D721Med (cell line): Measurements from ENCODE around the gene SPACA9.

ENCODE experiments used
- DNase-seq: peaks from one replicate; pipeline ENCODE4 v3.0.0; 2011; ENCODE audit warnings: low spot score; ENCODE audit not compliant: insufficient read length
- FAIRE-seq: peaks from 2 replicates; lab custom pipeline; 2011; peaks lifted over from hg19 to GRCh38; lab: Jason Lieb, UNC
- TF ChIP-seq, protein P1 (sequence below): IDR thresholded peaks from 2 replicates; pipeline ENCODE4 v1.5.1; 2012; ENCODE audit warnings: mild to moderate bottlenecking, control low read depth; ENCODE audit not compliant: insufficient read depth; ENCODE audit errors: missing control alignments

The SPACA9 gene

DNA sequence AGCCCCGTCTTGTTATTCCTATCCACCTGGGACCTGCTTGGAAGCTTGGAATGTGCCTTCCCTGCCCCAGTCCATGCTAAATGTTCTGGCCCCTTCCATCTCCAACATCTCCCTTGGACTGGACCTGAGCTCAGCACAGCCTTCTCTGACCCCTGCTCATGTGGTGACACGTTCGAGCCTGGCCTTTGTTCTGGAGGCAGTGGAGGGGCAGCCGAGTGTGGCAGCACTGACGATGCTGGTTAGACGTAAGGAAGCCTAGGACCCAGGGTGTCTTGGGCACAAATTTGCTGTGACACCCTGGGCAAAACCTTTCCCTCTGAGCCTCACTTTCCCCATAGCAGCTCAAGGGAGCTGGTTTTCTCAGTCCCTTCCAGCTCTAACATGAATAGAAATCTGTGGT, 3.9 kb downstream of the SPACA9 start:
- FAIRE-seq = no peak

DNA sequence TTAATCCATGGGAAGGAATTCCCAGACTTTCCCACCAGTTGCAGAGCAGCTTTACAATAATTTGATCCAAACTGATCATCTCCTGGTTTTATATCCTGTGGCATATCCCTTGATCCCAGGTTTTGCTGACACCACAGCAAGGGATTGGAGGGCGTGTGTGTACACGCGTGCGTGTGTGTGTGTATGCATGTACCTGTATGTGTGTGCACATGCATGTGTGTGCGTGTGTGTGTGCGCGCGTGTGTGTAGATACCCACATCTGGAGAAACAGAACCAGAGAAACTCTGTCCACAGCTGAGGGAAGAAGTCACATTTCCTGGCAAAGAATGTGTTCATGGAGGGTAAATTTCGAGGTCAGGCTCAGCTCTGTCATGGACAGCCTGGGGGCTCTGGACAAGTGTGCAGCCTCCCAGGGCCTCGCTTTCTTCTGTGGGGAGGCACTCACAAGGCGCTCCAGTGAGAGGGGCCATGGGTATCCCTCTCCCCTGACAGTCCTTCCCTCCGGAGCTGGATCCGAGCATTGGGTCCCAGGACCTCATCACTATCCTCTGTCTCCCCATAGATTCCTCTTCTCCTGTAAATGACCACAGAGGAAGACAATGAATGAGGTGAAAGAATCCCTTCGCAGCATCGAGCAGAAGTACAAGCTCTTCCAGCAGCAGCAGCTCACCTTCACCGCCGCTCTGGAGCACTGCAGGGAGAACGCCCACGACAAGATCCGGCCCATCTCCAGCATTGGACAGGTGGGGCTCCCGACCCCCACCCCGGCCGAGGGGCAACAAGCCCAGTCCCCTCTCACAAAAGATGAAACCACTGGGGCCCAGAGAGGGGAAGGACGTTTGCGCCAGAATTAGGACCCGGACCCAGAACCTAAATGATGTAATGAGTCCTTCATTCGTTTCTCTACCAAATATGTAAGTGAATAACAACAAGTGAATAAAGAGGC, 4.9 kb downstream of the SPACA9 start:
- FAIRE-seq = no peak
- DNase-seq = no peak
- TF ChIP-seq, protein P1, sequence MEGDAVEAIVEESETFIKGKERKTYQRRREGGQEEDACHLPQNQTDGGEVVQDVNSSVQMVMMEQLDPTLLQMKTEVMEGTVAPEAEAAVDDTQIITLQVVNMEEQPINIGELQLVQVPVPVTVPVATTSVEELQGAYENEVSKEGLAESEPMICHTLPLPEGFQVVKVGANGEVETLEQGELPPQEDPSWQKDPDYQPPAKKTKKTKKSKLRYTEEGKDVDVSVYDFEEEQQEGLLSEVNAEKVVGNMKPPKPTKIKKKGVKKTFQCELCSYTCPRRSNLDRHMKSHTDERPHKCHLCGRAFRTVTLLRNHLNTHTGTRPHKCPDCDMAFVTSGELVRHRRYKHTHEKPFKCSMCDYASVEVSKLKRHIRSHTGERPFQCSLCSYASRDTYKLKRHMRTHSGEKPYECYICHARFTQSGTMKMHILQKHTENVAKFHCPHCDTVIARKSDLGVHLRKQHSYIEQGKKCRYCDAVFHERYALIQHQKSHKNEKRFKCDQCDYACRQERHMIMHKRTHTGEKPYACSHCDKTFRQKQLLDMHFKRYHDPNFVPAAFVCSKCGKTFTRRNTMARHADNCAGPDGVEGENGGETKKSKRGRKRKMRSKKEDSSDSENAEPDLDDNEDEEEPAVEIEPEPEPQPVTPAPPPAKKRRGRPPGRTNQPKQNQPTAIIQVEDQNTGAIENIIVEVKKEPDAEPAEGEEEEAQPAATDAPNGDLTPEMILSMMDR = no peak

More for the DNA sequence above, 3.9 kb downstream of the SPACA9 start:
- no peak for DNase-seq
- TF ChIP-seq, protein P1 = no peak

DNA sequence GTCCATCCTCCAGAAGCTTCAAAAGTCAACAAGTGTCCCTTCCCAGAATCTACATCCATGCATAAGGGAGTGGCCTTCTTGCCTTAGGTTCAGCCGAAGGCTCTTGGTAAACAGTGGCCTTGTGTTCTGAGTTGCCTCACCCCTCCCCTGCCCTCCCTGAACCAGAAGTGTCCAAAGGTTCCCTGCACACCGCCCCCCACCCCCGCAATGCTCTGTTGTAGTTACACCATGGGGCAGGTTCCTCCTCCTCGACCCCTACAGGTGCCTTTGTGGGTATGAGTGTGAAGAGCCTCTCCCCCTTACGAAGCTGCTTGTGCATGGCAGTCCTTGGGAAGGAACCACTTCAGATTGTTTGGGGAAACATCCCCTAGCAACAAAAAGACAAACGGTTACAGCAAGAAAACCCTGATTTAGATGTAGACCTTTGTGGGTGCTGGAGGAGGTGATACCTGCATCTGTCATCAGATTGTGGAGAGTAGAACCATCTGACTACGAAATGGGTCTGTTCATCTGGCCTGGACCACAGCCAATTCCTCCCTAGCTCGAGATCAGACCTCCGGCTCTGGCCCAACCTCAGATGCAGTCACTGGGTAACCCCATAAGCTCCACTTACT, 7.1 kb downstream of the SPACA9 start:
- DNase-seq (no peak), FAIRE-seq (no peak)
- TF ChIP-seq, protein P1 = no peak

DNA sequence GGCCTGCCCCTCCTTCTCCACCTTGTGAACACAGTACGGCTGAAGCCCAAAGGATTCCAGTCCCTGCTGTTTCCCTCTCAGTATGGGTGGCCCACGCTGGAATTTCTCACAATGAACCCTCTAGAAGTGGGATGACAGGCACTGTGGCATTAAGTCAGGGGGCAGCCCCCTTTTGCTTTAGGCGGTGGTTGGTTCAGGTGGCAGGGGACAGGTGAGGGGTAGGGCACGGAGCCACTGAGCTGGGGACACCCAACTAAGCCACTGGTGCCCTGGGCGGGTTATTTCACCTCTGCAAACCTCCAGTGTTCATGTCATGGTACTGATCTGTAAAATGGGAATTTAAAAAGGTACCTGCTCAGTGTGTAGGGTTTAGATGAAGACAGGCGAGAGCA, 7.6 kb downstream of the SPACA9 start:
- no peak for FAIRE-seq
- TF ChIP-seq, protein P1 = no peak
- no peak for DNase-seq

DNA sequence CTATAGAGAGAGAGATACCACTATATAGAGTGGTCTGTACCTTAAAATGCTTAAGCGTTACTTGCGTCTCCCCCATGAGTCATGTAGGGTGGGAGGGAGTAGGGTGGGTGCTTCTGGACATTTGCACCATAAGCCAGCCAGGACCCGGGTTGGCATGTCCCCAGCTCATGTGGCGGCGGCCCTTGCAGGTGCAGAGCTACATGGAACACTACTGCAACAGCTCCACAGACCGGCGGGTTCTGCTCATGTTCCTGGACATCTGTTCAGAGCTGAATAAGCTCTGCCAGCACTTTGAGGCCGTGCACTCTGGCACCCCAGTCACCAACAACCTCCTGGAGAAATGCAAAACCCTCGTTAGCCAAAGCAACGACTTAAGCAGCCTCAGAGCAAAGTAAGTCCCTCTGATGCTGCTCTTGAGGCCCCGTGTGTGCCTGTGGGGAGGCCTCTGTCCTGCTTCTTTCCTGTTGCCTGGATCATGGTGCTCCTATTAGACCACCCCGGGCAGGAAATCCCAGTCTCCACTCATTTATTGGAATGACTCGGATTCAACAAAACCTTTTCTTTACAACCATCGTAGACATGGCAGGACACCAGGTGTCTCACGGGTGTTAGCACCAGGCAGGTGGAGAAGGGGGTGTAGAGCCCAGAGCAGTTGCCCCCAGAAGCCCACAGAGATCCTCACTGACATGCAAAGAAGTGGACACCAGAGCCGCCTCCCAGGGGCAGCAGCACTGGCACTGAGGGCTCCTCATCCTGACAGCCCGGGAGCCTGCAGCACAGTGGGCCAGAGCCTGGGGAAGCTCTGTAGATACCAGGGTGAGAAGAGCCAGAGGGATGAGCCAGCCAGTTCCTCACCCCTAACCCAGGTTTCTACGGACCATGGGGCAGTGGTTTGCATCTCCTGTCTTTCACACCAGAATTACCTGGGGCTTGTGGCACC, 8.8 kb downstream of the SPACA9 start:
- DNase-seq = no peak
- TF ChIP-seq, protein P1 = no peak
- FAIRE-seq = no peak

DNA sequence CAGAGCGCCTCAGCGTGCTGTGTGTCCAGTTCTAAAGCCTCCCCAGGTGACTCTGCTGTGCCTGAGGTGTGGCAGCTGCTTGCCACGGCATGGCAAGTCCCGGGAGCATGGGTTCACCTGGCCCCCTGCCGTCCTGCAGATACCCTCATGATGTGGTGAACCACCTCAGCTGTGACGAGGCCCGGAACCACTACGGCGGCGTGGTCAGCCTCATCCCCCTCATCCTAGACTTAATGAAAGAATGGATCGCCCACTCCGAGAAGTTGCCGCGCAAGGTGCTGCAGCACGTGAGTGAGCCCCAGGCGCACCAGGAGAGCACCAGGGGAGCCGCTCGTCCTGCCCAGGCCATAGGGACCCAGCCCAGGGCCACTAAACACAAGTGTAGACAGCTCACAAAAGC, 9.5 kb downstream of the SPACA9 start:
- DNase-seq (no peak), FAIRE-seq (no peak)
- TF ChIP-seq, protein P1 = no peak
